ENCODE data around the gene CCDC18.

The CCDC18 gene

DNA sequence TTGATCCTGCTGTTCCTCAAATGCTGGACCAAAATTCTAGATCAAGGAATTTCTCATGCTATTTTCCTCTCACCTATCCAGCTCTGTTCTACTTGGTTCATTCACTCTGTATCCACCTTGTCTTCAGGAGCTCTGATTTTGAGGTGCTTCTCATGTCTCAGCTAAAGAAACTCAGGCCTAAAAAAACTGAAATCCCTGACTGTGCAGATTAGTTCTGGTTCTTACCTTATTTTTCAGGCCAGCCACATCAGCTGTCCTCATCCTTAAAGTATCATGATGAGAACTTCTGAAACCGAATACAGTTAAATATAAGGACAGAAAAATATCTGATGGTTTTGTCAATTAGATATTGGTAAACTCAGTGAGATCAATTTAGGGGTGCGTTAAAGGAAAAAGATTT is 137.4 kb downstream of the CCDC18 start:
- no peak overlapping the region for H3K27ac ChIP-seq (ENCODE audit: low read depth, low read length)
- H3K9me2 ChIP-seq (replicated peaks; ENCODE audit: control insufficient read depth, low read length), result no peaks in the 10 kb centered on the region
- no peaks in the 10 kb centered on the region for H4K20me1 ChIP-seq (ENCODE audit: control insufficient read depth, insufficient read depth, low read depth, low read length)
- no peaks in the 10 kb centered on the region for H3K27me3 ChIP-seq (ENCODE audit: control insufficient read depth, low read length)
- no peaks in the 10 kb centered on the region for H3K79me2 ChIP-seq (ENCODE audit: control insufficient read depth, low read length)
- no peak overlapping the region for H3K4me3 ChIP-seq (ENCODE audit: low read length)
- H3K4me2 ChIP-seq (ENCODE audit: low read length), result no peak overlapping the region
- no peak for TF ChIP-seq EZH2phosphoT487 (IDR thresholded peaks at IDR 0.05; ENCODE audit: borderline replicate concordance, low read length)
- TF ChIP-seq, protein P1, sequence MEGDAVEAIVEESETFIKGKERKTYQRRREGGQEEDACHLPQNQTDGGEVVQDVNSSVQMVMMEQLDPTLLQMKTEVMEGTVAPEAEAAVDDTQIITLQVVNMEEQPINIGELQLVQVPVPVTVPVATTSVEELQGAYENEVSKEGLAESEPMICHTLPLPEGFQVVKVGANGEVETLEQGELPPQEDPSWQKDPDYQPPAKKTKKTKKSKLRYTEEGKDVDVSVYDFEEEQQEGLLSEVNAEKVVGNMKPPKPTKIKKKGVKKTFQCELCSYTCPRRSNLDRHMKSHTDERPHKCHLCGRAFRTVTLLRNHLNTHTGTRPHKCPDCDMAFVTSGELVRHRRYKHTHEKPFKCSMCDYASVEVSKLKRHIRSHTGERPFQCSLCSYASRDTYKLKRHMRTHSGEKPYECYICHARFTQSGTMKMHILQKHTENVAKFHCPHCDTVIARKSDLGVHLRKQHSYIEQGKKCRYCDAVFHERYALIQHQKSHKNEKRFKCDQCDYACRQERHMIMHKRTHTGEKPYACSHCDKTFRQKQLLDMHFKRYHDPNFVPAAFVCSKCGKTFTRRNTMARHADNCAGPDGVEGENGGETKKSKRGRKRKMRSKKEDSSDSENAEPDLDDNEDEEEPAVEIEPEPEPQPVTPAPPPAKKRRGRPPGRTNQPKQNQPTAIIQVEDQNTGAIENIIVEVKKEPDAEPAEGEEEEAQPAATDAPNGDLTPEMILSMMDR (IDR thresholded peaks at IDR 0.05; ENCODE audit: low read depth, low read length, poor library complexity, severe bottlenecking), result no peak
- no peaks in the 10 kb centered on the region for H3F3A ChIP-seq (ENCODE audit: control insufficient read depth, insufficient read depth)
- no peaks in the 10 kb centered on the region for H3K9me3 ChIP-seq (ENCODE audit: control insufficient read depth, insufficient read depth, low read length)
- H3K4me1 ChIP-seq (ENCODE audit: control insufficient read depth, low read length), result no peaks in the 10 kb centered on the region
- H3K36me3 ChIP-seq (ENCODE audit: control insufficient read depth, low read length), result no peaks in the 10 kb centered on the region

DNA sequence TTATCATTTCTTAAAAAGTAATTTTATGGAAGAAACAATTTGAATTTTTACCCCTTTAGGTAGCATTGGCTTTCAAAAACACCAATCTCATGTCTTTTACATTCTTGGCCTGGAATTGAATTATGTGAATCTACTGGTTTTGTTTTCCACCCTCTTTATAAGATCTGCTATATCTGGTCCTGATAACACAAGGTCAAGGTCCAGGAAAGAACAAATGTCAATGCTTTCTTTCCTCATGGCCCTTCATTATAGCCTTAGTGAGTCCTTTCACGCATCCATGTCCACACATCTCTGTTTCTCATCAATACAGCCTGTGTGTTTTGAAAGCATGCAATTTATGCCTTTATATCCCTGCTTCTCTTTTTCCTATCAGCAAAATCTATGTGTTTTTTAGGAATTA is 141.2 kb downstream of the CCDC18 start:
- no peaks in the 10 kb centered on the region for H3K27me3 ChIP-seq (ENCODE audit: control insufficient read depth, low read length)
- no peak for TF ChIP-seq EZH2phosphoT487 (IDR thresholded peaks at IDR 0.05; ENCODE audit: borderline replicate concordance, low read length)
- TF ChIP-seq, protein P1 (IDR thresholded peaks at IDR 0.05; ENCODE audit: low read depth, low read length, poor library complexity, severe bottlenecking), result no peak
- no peaks in the 10 kb centered on the region for H3K79me2 ChIP-seq (ENCODE audit: control insufficient read depth, low read length)
- no peaks in the 10 kb centered on the region for H3K36me3 ChIP-seq (ENCODE audit: control insufficient read depth, low read length)
- H3F3A ChIP-seq (ENCODE audit: control insufficient read depth, insufficient read depth), result no peaks in the 10 kb centered on the region
- H3K4me1 ChIP-seq (ENCODE audit: control insufficient read depth, low read length), result no peaks in the 10 kb centered on the region
- no peak overlapping the region for H3K27ac ChIP-seq (ENCODE audit: low read depth, low read length)
- no peaks in the 10 kb centered on the region for H4K20me1 ChIP-seq (ENCODE audit: control insufficient read depth, insufficient read depth, low read depth, low read length)
- no peaks in the 10 kb centered on the region for H3K9me3 ChIP-seq (ENCODE audit: control insufficient read depth, insufficient read depth, low read length)
- H3K4me3 ChIP-seq (ENCODE audit: low read length), result no peak overlapping the region
- no peak overlapping the region for H3K4me2 ChIP-seq (ENCODE audit: low read length)
- no peaks in the 10 kb centered on the region for H3K9me2 ChIP-seq (replicated peaks; ENCODE audit: control insufficient read depth, low read length)

DNA sequence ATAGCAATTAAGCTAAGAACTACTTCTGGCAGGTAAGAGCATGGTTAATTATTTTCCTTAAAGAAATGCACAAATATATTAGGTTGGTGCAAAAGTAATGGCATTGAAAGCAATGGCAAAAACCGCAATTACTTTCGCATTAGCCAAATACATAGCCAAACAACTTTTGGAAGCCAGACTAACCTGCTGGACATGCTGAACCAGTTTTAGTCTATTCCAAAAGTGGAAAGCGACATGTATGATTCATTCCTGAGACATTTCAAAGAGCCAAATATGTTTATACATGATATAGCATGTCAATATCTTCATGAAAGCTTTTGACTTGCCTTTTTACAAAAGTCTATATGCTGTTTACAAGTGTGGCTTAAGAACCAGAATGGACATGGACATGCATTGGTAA is 141.8 kb downstream of the CCDC18 start:
- H4K20me1 ChIP-seq (ENCODE audit: control insufficient read depth, insufficient read depth, low read depth, low read length), result no peaks in the 10 kb centered on the region
- H3K4me1 ChIP-seq (ENCODE audit: control insufficient read depth, low read length), result no peaks in the 10 kb centered on the region
- no peaks in the 10 kb centered on the region for H3K79me2 ChIP-seq (ENCODE audit: control insufficient read depth, low read length)
- no peak overlapping the region for H3K4me3 ChIP-seq (ENCODE audit: low read length)
- no peaks in the 10 kb centered on the region for H3K9me3 ChIP-seq (ENCODE audit: control insufficient read depth, insufficient read depth, low read length)
- no peak for TF ChIP-seq EZH2phosphoT487 (IDR thresholded peaks at IDR 0.05; ENCODE audit: borderline replicate concordance, low read length)
- TF ChIP-seq, protein P1 (IDR thresholded peaks at IDR 0.05; ENCODE audit: low read depth, low read length, poor library complexity, severe bottlenecking), result no peak
- H3K9me2 ChIP-seq (replicated peaks; ENCODE audit: control insufficient read depth, low read length), result no peaks in the 10 kb centered on the region
- H3K4me2 ChIP-seq (ENCODE audit: low read length), result no peak overlapping the region
- H3F3A ChIP-seq (ENCODE audit: control insufficient read depth, insufficient read depth), result no peaks in the 10 kb centered on the region
- no peak overlapping the region for H3K27ac ChIP-seq (ENCODE audit: low read depth, low read length)
- H3K36me3 ChIP-seq (ENCODE audit: control insufficient read depth, low read length), result no peaks in the 10 kb centered on the region
- no peaks in the 10 kb centered on the region for H3K27me3 ChIP-seq (ENCODE audit: control insufficient read depth, low read length)
